Endothelial cell (in vitro differentiated cells): ENCODE data around the gene OLFM2. TPM values are rescaled to one million over a fixed set of nuclear protein-coding genes. Genes with fewer than 3 reads are reported as not detected.

Experiments
- DNase-seq: peaks from one replicate; pipeline ENCODE4 v3.0.0; 2021; ENCODE audit warnings: low spot score
- H3K27ac Mint-ChIP-seq: one replicate; pipeline ENCODE4 v1.8.0; 2021; ENCODE audit warnings: mixed read lengths, inconsistent platforms; ENCODE audit not compliant: unreplicated experiment
- H3K27me3 Mint-ChIP-seq: one replicate; pipeline ENCODE4 v1.8.0; 2021; ENCODE audit warnings: mild to moderate bottlenecking, moderate library complexity, mixed read lengths, inconsistent platforms; ENCODE audit not compliant: unreplicated experiment
- H3K36me3 Mint-ChIP-seq: one replicate; pipeline ENCODE4 v1.8.0; 2021; ENCODE audit warnings: mild to moderate bottlenecking, low read depth, mixed read lengths, inconsistent platforms; ENCODE audit not compliant: unreplicated experiment
- H3K4me1 Mint-ChIP-seq: one replicate; pipeline ENCODE4 v1.8.0; 2021; ENCODE audit warnings: mild to moderate bottlenecking, mixed read lengths, inconsistent platforms; ENCODE audit not compliant: unreplicated experiment
- H3K4me3 Mint-ChIP-seq: one replicate; pipeline ENCODE4 v1.8.0; 2021; ENCODE audit warnings: mild to moderate bottlenecking, mixed read lengths, inconsistent platforms; ENCODE audit not compliant: unreplicated experiment
- H3K9me3 Mint-ChIP-seq: one replicate; pipeline ENCODE4 v1.8.0; 2021; ENCODE audit warnings: mixed read lengths, inconsistent platforms; ENCODE audit not compliant: unreplicated experiment
- total RNA-seq: library from RNA; stranded (reverse); fragmentation: NEBNext Ultra II Directional; extraction: Animal tissue kit (Norgen Biotek cat#: 25700); gene quantifications from one replicate; pipeline ENCODE4 v1.2.1, GENCODE V29; 2021; ENCODE audit not compliant: unreplicated experiment
- TF ChIP-seq, protein P1 (sequence below): fragments of 200-600 bp; sonication (generic); IDR thresholded peaks from one replicate; pipeline ENCODE4 v1.5.0; 2021; ENCODE audit warnings: antibody characterized with exemption; ENCODE audit not compliant: unreplicated experiment

The OLFM2 gene
- total RNA-seq, 1 donor from 2014 or later, result 12.0 TPM

DNA sequence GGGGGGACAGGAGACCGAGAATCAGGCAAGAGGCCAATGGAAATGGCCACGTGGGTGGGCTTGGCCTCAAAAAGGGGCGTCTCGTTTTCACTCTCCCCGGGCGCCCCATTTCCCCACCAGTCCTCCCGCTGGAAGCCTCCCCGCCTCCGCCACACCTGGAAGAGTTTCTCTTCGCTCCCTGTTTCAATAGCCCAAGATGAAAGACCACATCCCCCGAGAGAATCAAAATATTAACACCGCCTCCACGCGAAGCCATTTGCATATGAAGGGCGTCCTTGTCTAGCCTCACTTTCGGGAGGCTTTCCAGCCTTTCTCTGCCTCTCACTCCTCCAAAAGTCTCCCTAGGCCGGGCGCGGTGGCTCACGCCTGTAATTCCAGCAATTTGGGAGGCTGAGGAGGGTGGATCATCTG lies 691 bp upstream of the OLFM2 start:
- Mint-ChIP-seq H3K27me3 (peaks cover 22% of the 10 kb centered on the region), H3K9me3 (peaks cover 5% of the 10 kb centered on the region), H3K4me1 (peaks cover 11% of the 10 kb centered on the region), H3K36me3 (peaks cover 7% of the 10 kb centered on the region), H3K27ac (no peak overlapping the region), H3K4me3 (peak overlapping the region; percentile 75)
- DNase-seq, result no peak
- TF ChIP-seq, protein P1, sequence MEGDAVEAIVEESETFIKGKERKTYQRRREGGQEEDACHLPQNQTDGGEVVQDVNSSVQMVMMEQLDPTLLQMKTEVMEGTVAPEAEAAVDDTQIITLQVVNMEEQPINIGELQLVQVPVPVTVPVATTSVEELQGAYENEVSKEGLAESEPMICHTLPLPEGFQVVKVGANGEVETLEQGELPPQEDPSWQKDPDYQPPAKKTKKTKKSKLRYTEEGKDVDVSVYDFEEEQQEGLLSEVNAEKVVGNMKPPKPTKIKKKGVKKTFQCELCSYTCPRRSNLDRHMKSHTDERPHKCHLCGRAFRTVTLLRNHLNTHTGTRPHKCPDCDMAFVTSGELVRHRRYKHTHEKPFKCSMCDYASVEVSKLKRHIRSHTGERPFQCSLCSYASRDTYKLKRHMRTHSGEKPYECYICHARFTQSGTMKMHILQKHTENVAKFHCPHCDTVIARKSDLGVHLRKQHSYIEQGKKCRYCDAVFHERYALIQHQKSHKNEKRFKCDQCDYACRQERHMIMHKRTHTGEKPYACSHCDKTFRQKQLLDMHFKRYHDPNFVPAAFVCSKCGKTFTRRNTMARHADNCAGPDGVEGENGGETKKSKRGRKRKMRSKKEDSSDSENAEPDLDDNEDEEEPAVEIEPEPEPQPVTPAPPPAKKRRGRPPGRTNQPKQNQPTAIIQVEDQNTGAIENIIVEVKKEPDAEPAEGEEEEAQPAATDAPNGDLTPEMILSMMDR, result no peak

DNA sequence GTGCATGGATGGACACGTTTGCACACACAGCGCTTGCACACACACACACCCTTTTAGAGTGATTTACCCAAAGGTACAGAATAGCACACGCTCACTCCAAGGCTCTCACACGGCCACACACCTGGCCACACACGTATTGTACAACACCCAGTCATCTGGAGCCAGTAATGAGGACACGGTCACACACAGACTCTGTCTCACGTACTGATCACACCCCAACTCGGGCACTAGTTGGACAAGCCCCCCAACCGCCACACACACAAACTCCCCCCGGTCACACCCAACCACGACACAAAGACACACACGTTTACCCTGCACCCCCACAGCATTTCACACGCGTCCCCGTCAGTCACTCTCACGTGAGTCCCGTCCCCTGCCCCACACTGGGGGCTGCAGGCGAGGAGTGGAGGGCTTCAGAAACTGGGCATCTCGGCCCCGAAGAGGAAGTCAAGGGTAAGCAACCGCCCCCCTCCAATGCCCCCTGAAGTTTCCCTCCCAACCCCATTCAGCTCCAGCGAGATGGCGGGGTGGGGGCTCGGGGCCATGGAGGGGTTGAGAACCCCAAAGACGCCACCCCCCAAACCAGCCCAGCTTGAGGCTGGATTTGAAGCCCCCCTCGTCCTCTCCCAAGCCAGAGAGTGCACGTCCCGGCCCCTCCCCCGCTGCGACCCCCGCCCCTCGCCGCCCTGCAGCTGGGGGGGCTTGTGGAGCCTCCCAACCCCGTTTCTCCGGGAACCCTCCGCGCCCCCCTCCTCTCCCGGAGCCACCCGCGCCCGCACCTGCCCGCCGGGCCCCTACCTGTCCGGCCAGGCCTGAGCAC lies 599 bp downstream of the OLFM2 start:
- peaks cover 11% of the 10 kb centered on the region for H3K4me1 Mint-ChIP-seq
- H3K9me3 Mint-ChIP-seq, result no peaks in the 10 kb centered on the region
- H3K27me3 Mint-ChIP-seq, result peaks cover 24% of the 10 kb centered on the region
- H3K36me3 Mint-ChIP-seq, result peaks cover 7% of the 10 kb centered on the region
- TF ChIP-seq, protein P1, result no peak
- no peak for DNase-seq
- peak overlapping the region; percentile 92 for H3K4me3 Mint-ChIP-seq
- H3K27ac Mint-ChIP-seq, result peak overlapping the region; percentile 44

DNA sequence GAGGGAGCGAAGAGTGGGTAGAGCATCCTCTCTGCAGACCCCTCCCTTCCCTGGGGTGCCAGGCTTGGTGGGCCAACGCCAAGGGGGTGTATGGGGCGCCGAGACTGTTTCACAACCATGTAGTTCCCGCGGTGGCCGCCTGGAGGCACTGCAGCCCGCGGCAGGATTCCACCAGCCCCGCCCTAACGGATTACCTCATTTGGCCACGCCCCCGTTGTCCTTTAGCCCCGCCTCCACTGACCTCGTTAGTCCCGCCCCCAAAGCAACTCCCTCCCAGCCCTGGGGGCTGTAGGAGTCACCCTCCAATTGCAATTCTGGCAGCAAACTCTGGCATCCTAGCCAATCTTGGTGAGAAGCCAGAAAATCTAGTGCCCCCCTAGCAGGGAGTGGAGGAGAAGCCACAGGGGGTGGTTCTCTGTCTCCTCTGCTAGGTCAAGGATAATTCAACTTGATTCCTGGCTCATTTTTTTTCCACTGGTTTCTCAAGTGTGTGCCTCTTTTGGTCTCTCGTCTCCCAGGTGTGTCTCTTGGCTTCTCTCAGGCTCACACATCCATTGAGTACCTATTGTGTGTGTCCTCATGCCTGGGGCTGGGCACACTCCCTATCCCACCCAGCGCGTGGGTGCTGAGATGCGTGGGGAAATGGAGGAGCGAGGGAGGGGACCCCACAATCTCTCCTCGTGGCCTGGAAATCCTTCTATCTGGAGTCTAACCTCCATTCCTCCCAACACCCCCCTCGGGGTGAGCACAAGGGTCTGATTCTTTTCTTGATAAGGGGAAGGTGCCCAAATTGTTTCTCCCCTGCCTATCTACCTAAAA lies 2.0 kb downstream of the OLFM2 start:
- Mint-ChIP-seq H3K27ac (no peak overlapping the region), H3K4me3 (no peak overlapping the region), H3K9me3 (no peaks in the 10 kb centered on the region), H3K27me3 (peaks cover 29% of the 10 kb centered on the region), H3K36me3 (peaks cover 7% of the 10 kb centered on the region), H3K4me1 (peaks cover 11% of the 10 kb centered on the region)
- TF ChIP-seq, protein P1, result peak; percentile 98
- peak; percentile 91 for DNase-seq

DNA sequence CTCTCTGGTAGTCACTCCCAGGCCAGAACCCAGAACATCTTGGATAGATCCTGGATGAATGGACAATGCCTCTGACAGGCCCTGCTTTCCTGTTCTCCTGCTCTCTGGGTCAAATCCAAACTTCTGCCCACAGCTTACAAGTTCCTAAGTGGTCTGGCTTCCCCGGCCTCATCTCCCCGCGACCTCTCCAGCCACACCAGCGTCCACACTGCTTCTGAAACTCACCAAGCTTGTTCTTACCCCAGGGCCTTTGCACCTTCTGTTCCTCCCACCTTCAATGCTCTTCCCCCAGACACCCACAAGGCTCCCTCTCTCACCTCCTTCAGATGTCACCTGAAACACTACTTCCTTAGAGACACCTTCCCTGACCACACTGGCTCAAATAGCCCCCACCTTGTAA lies 3.5 kb downstream of the OLFM2 start:
- Mint-ChIP-seq H3K27ac (no peak overlapping the region), H3K4me3 (no peak overlapping the region), H3K4me1 (peaks cover 11% of the 10 kb centered on the region), H3K9me3 (no peaks in the 10 kb centered on the region), H3K36me3 (peaks cover 7% of the 10 kb centered on the region), H3K27me3 (peaks cover 29% of the 10 kb centered on the region)
- TF ChIP-seq, protein P1, result no peak
- no peak for DNase-seq
